SJSA1 (cell line): ENCODE results near the gene PCSK5. TPM values are rescaled to one million over a fixed set of nuclear protein-coding genes. Genes with fewer than 3 reads are reported as not detected.
"Not testable (repeated sequence)": the region's sequence is repeated elsewhere in the genome, so short reads cannot be mapped to it uniquely, and the experiment has no call there.

Experiments used
- DNase-seq, 2 experiments: peaks; one replicate each; pipeline ENCODE4 v3.0.0-alpha.2; 2015 to 2020; ENCODE audit warnings: low spot score in 2 of 2, low read depth in 1 of 2
- H3K27ac ChIP-seq: fragments of 250-450 bp; sonication (Bioruptor Pico); 2 replicates; pipeline ENCODE4 v1.5.1; 2020; ENCODE audit warnings: mild to moderate bottlenecking, moderate library complexity
- H3K27me3 ChIP-seq: fragments of 250-450 bp; sonication (Bioruptor Pico); replicated peaks from 2 replicates; pipeline ENCODE4 v1.5.1; 2020; ENCODE audit warnings: mild to moderate bottlenecking, moderate library complexity
- H3K36me3 ChIP-seq: fragments of 250-450 bp; sonication (Bioruptor Pico); 2 replicates; pipeline ENCODE4 v1.5.1; 2020; ENCODE audit warnings: mild to moderate bottlenecking
- H3K4me1 ChIP-seq: fragments of 250-450 bp; sonication (Bioruptor Pico); replicated peaks from 2 replicates; pipeline ENCODE4 v1.6.1; 2021; ENCODE audit warnings: mild to moderate bottlenecking
- H3K4me3 ChIP-seq: fragments of 250-450 bp; sonication (Bioruptor Pico); 2 replicates; pipeline ENCODE4 v1.5.1; 2020; ENCODE audit warnings: mild to moderate bottlenecking
- H3K9me3 ChIP-seq: fragments of 250-450 bp; sonication (Bioruptor Pico); replicated peaks from 2 replicates; pipeline ENCODE4 v1.5.1; 2020; ENCODE audit warnings: mild to moderate bottlenecking
- total RNA-seq: library from RNA; depleted of rRNA; stranded (reverse); fragments of >200 nt; shearing (Covaris generic); gene quantifications from 2 replicates; pipeline ENCODE4 v1.2.3, GENCODE V29; 2014

PCSK5 gene
- total RNA-seq, 1 experiment from 2014 or later: 20.8 TPM

GRCh38 chr9:75941577-75942311, 51.3 kb downstream of the PCSK5 start:
- peak overlapping the region; percentile 53; the same call in 1 of the 2 replicates for H3K27ac ChIP-seq
- H3K36me3 ChIP-seq: no peaks in the 10 kb centered on the region
- no peaks in the 10 kb centered on the region for H3K9me3 ChIP-seq
- no peak overlapping the region for H3K4me3 ChIP-seq
- DNase-seq: no peak
- no peaks in the 10 kb centered on the region for H3K27me3 ChIP-seq
- peaks cover 13% of the 10 kb centered on the region for H3K4me1 ChIP-seq

GRCh38 chr9:75946766-75947165, 56.3 kb downstream of the PCSK5 start:
- DNase-seq: no peak
- Histone ChIP-seq H3K4me1 (peaks cover 9% of the 10 kb centered on the region), H3K9me3 (no peaks in the 10 kb centered on the region), H3K4me3 (no peak overlapping the region), H3K27ac (no peak overlapping the region), H3K27me3 (no peaks in the 10 kb centered on the region), H3K36me3 (no peaks in the 10 kb centered on the region)

- no peak overlapping the region for H3K27ac ChIP-seq
- H3K27me3 ChIP-seq: no peaks in the 10 kb centered on the region
- no peak for DNase-seq
- no peaks in the 10 kb centered on the region for H3K9me3 ChIP-seq
- no peak overlapping the region for H3K4me3 ChIP-seq
- no peaks in the 10 kb centered on the region for H3K36me3 ChIP-seq
- peaks cover 9% of the 10 kb centered on the region for H3K4me1 ChIP-seq
These were observed 56.8 kb downstream of the PCSK5 start for GRCh38 chr9:75947233-75947632.

GRCh38 chr9:75950998-75951397, 60.5 kb downstream of the PCSK5 start:
- peaks cover 2% of the 10 kb centered on the region; the same call in 1 of the 2 replicates for H3K36me3 ChIP-seq
- peaks cover 10% of the 10 kb centered on the region for H3K4me1 ChIP-seq
- no peak overlapping the region; the same call in 1 of the 2 replicates for H3K27ac ChIP-seq
- no peak overlapping the region for H3K4me3 ChIP-seq
- H3K27me3 ChIP-seq: no peaks in the 10 kb centered on the region
- no peaks in the 10 kb centered on the region for H3K9me3 ChIP-seq
- DNase-seq: no peak

GRCh38 chr9:75953218-75953617, 62.7 kb downstream of the PCSK5 start:
- H3K27ac ChIP-seq: no peak overlapping the region
- H3K36me3 ChIP-seq: peaks cover 3% of the 10 kb centered on the region; the same call in 1 of the 2 replicates
- H3K4me1 ChIP-seq: peaks cover 30% of the 10 kb centered on the region
- no peaks in the 10 kb centered on the region for H3K9me3 ChIP-seq
- no peak overlapping the region for H3K4me3 ChIP-seq
- H3K27me3 ChIP-seq: no peaks in the 10 kb centered on the region
- no peak for DNase-seq

- Histone ChIP-seq H3K4me1 (peaks cover 32% of the 10 kb centered on the region), H3K36me3 (peaks cover 3% of the 10 kb centered on the region; the same call in 1 of the 2 replicates), H3K27me3 (no peaks in the 10 kb centered on the region), H3K4me3 (no peak overlapping the region), H3K27ac (peak overlapping the region; percentile 72; the same call in 1 of the 2 replicates), H3K9me3 (no peaks in the 10 kb centered on the region)
- DNase-seq: no peak
These were observed 65.7 kb downstream of the PCSK5 start for GRCh38 chr9:75956161-75956560.

- Histone ChIP-seq H3K36me3 (peaks cover 3% of the 10 kb centered on the region; the same call in 1 of the 2 replicates), H3K9me3 (no peaks in the 10 kb centered on the region), H3K27ac (peak overlapping the region; percentile 72), H3K4me3 (no peak overlapping the region), H3K27me3 (no peaks in the 10 kb centered on the region), H3K4me1 (peaks cover 30% of the 10 kb centered on the region)
- DNase-seq: peak; percentile 60 to 80
These were observed 66.6 kb downstream of the PCSK5 start for GRCh38 chr9:75957116-75957515.

GRCh38 chr9:75958226-75958625, 67.8 kb downstream of the PCSK5 start:
- H3K27me3 ChIP-seq: no peaks in the 10 kb centered on the region
- peaks cover 3% of the 10 kb centered on the region; the same call in 1 of the 2 replicates for H3K36me3 ChIP-seq
- no peaks in the 10 kb centered on the region for H3K9me3 ChIP-seq
- no peak for DNase-seq
- H3K27ac ChIP-seq: peak overlapping the region; percentile 72
- peaks cover 30% of the 10 kb centered on the region for H3K4me1 ChIP-seq
- H3K4me3 ChIP-seq: no peak overlapping the region

GRCh38 chr9:75960551-75960950, 70.1 kb downstream of the PCSK5 start:
- H3K27ac ChIP-seq: no peak overlapping the region
- H3K27me3 ChIP-seq: no peaks in the 10 kb centered on the region
- no peak overlapping the region for H3K4me3 ChIP-seq
- H3K4me1 ChIP-seq: peaks cover 43% of the 10 kb centered on the region
- no peaks in the 10 kb centered on the region for H3K9me3 ChIP-seq
- no peak for DNase-seq
- peaks cover 3% of the 10 kb centered on the region; the same call in 1 of the 2 replicates for H3K36me3 ChIP-seq

- no peaks in the 10 kb centered on the region for H3K27me3 ChIP-seq
- H3K4me3 ChIP-seq: no peak overlapping the region
- H3K4me1 ChIP-seq: peaks cover 32% of the 10 kb centered on the region
- no peaks in the 10 kb centered on the region for H3K9me3 ChIP-seq
- H3K36me3 ChIP-seq: no peaks in the 10 kb centered on the region
- no peak overlapping the region for H3K27ac ChIP-seq
- no peak for DNase-seq
These were observed 71.7 kb downstream of the PCSK5 start for GRCh38 chr9:75962013-75962661.

- Histone ChIP-seq H3K9me3 (no peaks in the 10 kb centered on the region), H3K27ac (no peak overlapping the region), H3K4me1 (peaks cover 27% of the 10 kb centered on the region), H3K27me3 (no peaks in the 10 kb centered on the region), H3K4me3 (no peak overlapping the region), H3K36me3 (no peaks in the 10 kb centered on the region)
- no peak for DNase-seq
These were observed 72.2 kb downstream of the PCSK5 start for GRCh38 chr9:75962662-75963036.

- not testable (repeated sequence) for H3K27ac ChIP-seq, DNase-seq
These were observed 72.8 kb downstream of the PCSK5 start for GRCh38 chr9:75963321-75963720.

GRCh38 chr9:75964427-75964826, 74.0 kb downstream of the PCSK5 start:
- Histone ChIP-seq H3K4me3 (no peak overlapping the region), H3K27ac (peak overlapping the region; percentile 32), H3K9me3 (no peaks in the 10 kb centered on the region), H3K4me1 (peaks cover 13% of the 10 kb centered on the region), H3K36me3 (no peaks in the 10 kb centered on the region), H3K27me3 (no peaks in the 10 kb centered on the region)
- no peak for DNase-seq

More at GRCh38 chr9:75963321-75963720, 72.8 kb downstream of the PCSK5 start:
- H3K36me3 ChIP-seq, H3K27me3 ChIP-seq, H3K4me3 ChIP-seq, H3K9me3 ChIP-seq: not testable (repeated sequence)
- peaks cover 20% of the 10 kb centered on the region for H3K4me1 ChIP-seq

- Histone ChIP-seq H3K27ac (peak overlapping the region; percentile 0; the same call in 1 of the 2 replicates), H3K9me3 (no peaks in the 10 kb centered on the region), H3K27me3 (no peaks in the 10 kb centered on the region), H3K36me3 (no peaks in the 10 kb centered on the region), H3K4me3 (no peak overlapping the region), H3K4me1 (peaks cover 13% of the 10 kb centered on the region)
- DNase-seq: no peak
These were observed 74.8 kb downstream of the PCSK5 start for GRCh38 chr9:75965231-75965630.
